IMR-90 (cell line): ENCODE results near the gene PRKN.

Source experiments
- POLR2A ChIP-seq: IDR thresholded peaks from 2 replicates; pipeline ENCODE4 v1.6.1; 2012; ENCODE audit warnings: mild to moderate bottlenecking, low read depth, low read length
- TF ChIP-seq, protein P1 (sequence below): conservative IDR thresholded peaks from 2 replicates; pipeline ENCODE4 v1.5.1; 2012; ENCODE audit warnings: mild to moderate bottlenecking, low read depth, low read length, improper control_type of control experiment

DNA sequence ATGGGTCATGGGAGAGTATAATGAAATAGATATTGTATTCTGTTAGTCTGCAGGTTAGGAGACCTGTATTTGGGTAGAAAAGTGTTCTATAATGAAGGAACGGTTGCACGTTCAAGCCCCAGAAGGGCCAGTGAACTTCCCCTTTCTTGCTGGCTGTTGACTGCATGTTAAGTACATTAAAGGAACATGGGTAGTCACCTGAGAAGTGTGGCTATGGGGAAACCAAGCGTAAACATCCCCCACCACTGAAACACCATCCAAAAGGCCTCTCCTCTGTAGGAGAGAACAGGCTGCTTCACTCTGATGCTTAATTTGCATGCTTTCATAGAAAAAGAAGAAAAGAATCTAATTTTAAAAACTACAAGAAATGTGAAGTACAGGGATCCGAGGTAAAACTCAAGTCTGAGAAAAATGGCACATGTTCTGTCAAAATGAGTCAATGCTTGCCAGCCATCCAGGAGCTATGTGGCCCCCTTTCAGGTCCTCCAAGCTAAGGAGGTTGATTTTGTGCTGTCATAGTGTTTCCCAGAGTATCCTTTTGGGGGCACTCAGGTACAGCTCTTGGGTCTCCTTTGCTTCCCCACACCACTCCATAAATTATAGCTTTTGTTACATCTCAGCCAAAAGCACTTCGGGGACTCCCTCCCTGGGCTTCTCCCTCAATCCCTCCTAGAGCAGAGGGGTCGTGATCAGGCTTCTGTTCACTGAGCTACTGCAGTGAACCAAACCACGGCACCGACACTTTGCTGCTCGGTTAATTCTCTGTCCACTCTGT, 1170.0 kb downstream of the PRKN start:
- TF ChIP-seq, protein P1, sequence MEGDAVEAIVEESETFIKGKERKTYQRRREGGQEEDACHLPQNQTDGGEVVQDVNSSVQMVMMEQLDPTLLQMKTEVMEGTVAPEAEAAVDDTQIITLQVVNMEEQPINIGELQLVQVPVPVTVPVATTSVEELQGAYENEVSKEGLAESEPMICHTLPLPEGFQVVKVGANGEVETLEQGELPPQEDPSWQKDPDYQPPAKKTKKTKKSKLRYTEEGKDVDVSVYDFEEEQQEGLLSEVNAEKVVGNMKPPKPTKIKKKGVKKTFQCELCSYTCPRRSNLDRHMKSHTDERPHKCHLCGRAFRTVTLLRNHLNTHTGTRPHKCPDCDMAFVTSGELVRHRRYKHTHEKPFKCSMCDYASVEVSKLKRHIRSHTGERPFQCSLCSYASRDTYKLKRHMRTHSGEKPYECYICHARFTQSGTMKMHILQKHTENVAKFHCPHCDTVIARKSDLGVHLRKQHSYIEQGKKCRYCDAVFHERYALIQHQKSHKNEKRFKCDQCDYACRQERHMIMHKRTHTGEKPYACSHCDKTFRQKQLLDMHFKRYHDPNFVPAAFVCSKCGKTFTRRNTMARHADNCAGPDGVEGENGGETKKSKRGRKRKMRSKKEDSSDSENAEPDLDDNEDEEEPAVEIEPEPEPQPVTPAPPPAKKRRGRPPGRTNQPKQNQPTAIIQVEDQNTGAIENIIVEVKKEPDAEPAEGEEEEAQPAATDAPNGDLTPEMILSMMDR, result no peak
- TF ChIP-seq POLR2A, result no peak
